ENCODE results near the gene UTP11. TPM values are rescaled to one million over a fixed set of nuclear protein-coding genes. Genes with fewer than 3 reads are reported as not detected.
"Not testable (repeated sequence)": the region's sequence is repeated elsewhere in the genome, so short reads cannot be mapped to it uniquely, and the experiment has no call there.

UTP11 gene
- total RNA-seq (2014; rRNA removed; shearing (Covaris generic)): 25.8 and 37.1 TPM in 2 replicates
- polyA plus RNA-seq (2016; fragmentation: Nextera tagmentation; extraction: Ambion mirVana): 51.0 and 54.3 TPM in 2 replicates

GRCh38 chr1:38012363-38013226, at the start of gene UTP11:
Gene UTP11, plus strand, starts transcription at chr1:38012734. Its CDS starts 69 bp downstream, at chr1:38012803.
- in situ Hi-C loops (cut with MboI): no loop called here
- no peaks in the 10 kb centered on the region for H3K27me3 ChIP-seq (replicated peaks; ENCODE audit: insufficient read depth)
- peaks cover 49% of the 10 kb centered on the region for H3K79me2 ChIP-seq (ENCODE audit: insufficient read depth)

GRCh38 chr1:37964106-37964505, 48.4 kb upstream of the UTP11 start:
- H3K27ac ChIP-seq; H2AFZ ChIP-seq; H3K9me3 ChIP-seq (ENCODE audit: low read depth); H3K9me2 ChIP-seq (ENCODE audit: insufficient read depth); H3K4me3 ChIP-seq; H3K27me3 ChIP-seq (replicated peaks; ENCODE audit: insufficient read depth); H3K79me2 ChIP-seq (ENCODE audit: insufficient read depth); in situ Hi-C loops (cut with MboI); H3K4me2 ChIP-seq (ENCODE audit: unreplicated experiment); H3K9ac ChIP-seq; DNase-seq; H4K20me1 ChIP-seq (ENCODE audit: insufficient read depth): not testable (repeated sequence)
- Histone ChIP-seq H3K4me1 (ENCODE audit: insufficient read depth) (peaks cover 14% of the 10 kb centered on the region), H3K36me3 (ENCODE audit: low read depth) (peaks cover 46% of the 10 kb centered on the region), H3F3A (ENCODE audit: insufficient read depth) (peaks cover 16% of the 10 kb centered on the region)
- 94 to 95% methylated on average over 12 of the region's 12 CpGs for WGBS, 2 experiments (ENCODE audit: low coverage in 1 of 2, low lambda C conversion rate in 2 of 2, missing lambda C conversion rate in 2 of 2)

More at GRCh38 chr1:38012363-38013226, at the start of gene UTP11:
- Histone ChIP-seq H3K27ac (peak within 1 kb of the TSS; percentile 92), H3F3A (ENCODE audit: insufficient read depth) (peaks cover 18% of the 10 kb centered on the region; the same call in 1 of the 2 replicates), H3K36me3 (ENCODE audit: low read depth) (peaks cover 14% of the 10 kb centered on the region; the same call in 1 of the 2 replicates), H3K9me2 (ENCODE audit: insufficient read depth) (no peaks in the 10 kb centered on the region), H3K9me3 (ENCODE audit: low read depth) (no peaks in the 10 kb centered on the region), H2AFZ (peak within 1 kb of the TSS; percentile 91), H3K4me2 (ENCODE audit: unreplicated experiment) (peak within 1 kb of the TSS; percentile 97), H3K9ac (peak within 1 kb of the TSS; percentile 94), H4K20me1 (ENCODE audit: insufficient read depth) (no peaks in the 10 kb centered on the region), H3K4me1 (ENCODE audit: insufficient read depth) (peaks cover 21% of the 10 kb centered on the region), H3K4me3 (peak within 1 kb of the TSS; percentile 91)
- DNase-seq: peak; percentile 99
- TF ChIP-seq EZH2 (IDR thresholded peaks at IDR 0.05; ENCODE audit: insufficient read depth, poor library complexity, severe bottlenecking) (no peak), EZH2phosphoT487 (IDR thresholded peaks at IDR 0.05; ENCODE audit: insufficient read depth, low read depth) (no peak)
- WGBS, 2 experiments (ENCODE audit: low coverage in 1 of 2, low lambda C conversion rate in 2 of 2, missing lambda C conversion rate in 2 of 2): 1 to 3% methylated on average over 49 of the region's 49 CpGs

GRCh38 chr1:37965301-37965700, 47.2 kb upstream of the UTP11 start:
- H3K36me3 ChIP-seq (ENCODE audit: low read depth): peaks cover 52% of the 10 kb centered on the region
- no peak overlapping the region for H3K4me2 ChIP-seq (ENCODE audit: unreplicated experiment)
- WGBS, 2 experiments (ENCODE audit: low coverage in 1 of 2, low lambda C conversion rate in 2 of 2, missing lambda C conversion rate in 2 of 2): 93 to 94% methylated on average over 4 of the region's 4 CpGs
- DNase-seq: no peak
- H3K27ac ChIP-seq: no peak overlapping the region
- no peak for TF ChIP-seq EZH2 (IDR thresholded peaks at IDR 0.05; ENCODE audit: insufficient read depth, poor library complexity, severe bottlenecking)
- TF ChIP-seq EZH2phosphoT487 (IDR thresholded peaks at IDR 0.05; ENCODE audit: insufficient read depth, low read depth): no peak
- no peaks in the 10 kb centered on the region for H3K79me2 ChIP-seq (ENCODE audit: insufficient read depth)
- no peak overlapping the region for H2AFZ ChIP-seq
- H3K4me3 ChIP-seq: no peak overlapping the region
- H3K4me1 ChIP-seq (ENCODE audit: insufficient read depth): 0 out of 2 replicates have a peak, but pooled peaks cover 10% of the 10 kb centered on the region
- in situ Hi-C loops (cut with MboI): no loop called here
- H3K9me3 ChIP-seq (ENCODE audit: low read depth): no peaks in the 10 kb centered on the region
- H3K27me3 ChIP-seq (replicated peaks; ENCODE audit: insufficient read depth): no peaks in the 10 kb centered on the region
- no peaks in the 10 kb centered on the region for H3K9me2 ChIP-seq (ENCODE audit: insufficient read depth)
- no peaks in the 10 kb centered on the region for H4K20me1 ChIP-seq (ENCODE audit: insufficient read depth)
- peaks cover 9% of the 10 kb centered on the region; the same call in 1 of the 2 replicates for H3F3A ChIP-seq (ENCODE audit: insufficient read depth)
- no peak overlapping the region for H3K9ac ChIP-seq

GRCh38 chr1:37973684-37974083, 38.9 kb upstream of the UTP11 start:
- Histone ChIP-seq H3K79me2 (ENCODE audit: insufficient read depth) (peaks cover 42% of the 10 kb centered on the region), H3F3A (ENCODE audit: insufficient read depth) (peaks cover 28% of the 10 kb centered on the region; the same call in 1 of the 2 replicates), H3K36me3 (ENCODE audit: low read depth) (peaks cover 54% of the 10 kb centered on the region)
- H3K9me2 ChIP-seq (ENCODE audit: insufficient read depth); H3K9me3 ChIP-seq (ENCODE audit: low read depth); H3K27ac ChIP-seq; H2AFZ ChIP-seq; in situ Hi-C loops (cut with MboI); H3K4me3 ChIP-seq; H3K4me1 ChIP-seq (ENCODE audit: insufficient read depth); H3K4me2 ChIP-seq (ENCODE audit: unreplicated experiment); DNase-seq; H3K9ac ChIP-seq; H4K20me1 ChIP-seq (ENCODE audit: insufficient read depth); H3K27me3 ChIP-seq (replicated peaks; ENCODE audit: insufficient read depth): not testable (repeated sequence)
- WGBS, 2 experiments (ENCODE audit: low coverage in 1 of 2, low lambda C conversion rate in 2 of 2, missing lambda C conversion rate in 2 of 2): 90 to 92% methylated on average over 5 of the region's 5 CpGs

Measured in GM23248 (cell line).